Stomach smooth muscle (tissue), 2 donors: Measurements from ENCODE around the gene HMG20B.
A peak's percentile ranks its signal among the peaks of the same experiment; 100 is the strongest.

Experiments
- H3K27ac ChIP-seq: one replicate; pipeline ENCODE4 v1.7.0; 2013; ENCODE audit warnings: mild to moderate bottlenecking, low read length, inconsistent platforms
- H3K27me3 ChIP-seq, 2 donors: one replicate each; pipeline ENCODE4 v1.7.0; 2013; ENCODE audit warnings: low read length in 2 of 2; ENCODE audit not compliant: insufficient read depth in 2 of 2, control insufficient read depth in 1 of 2
- H3K36me3 ChIP-seq, 2 donors: one replicate each; pipeline ENCODE4 v1.7.0; 2013; ENCODE audit warnings: low read length in 2 of 2; ENCODE audit not compliant: control insufficient read depth in 2 of 2, insufficient read depth in 2 of 2
- H3K4me1 ChIP-seq: one replicate; pipeline ENCODE4 v1.7.0; 2013; ENCODE audit warnings: low read length; ENCODE audit not compliant: control insufficient read depth, insufficient read depth
- H3K4me3 ChIP-seq, 2 donors: one replicate each; pipeline ENCODE4 v1.7.0; 2013; ENCODE audit warnings: low read length in 2 of 2
- H3K9ac ChIP-seq, 2 donors: one replicate each; pipeline ENCODE4 v1.7.0; 2013; ENCODE audit warnings: low read length in 2 of 2, mild to moderate bottlenecking in 1 of 2
- H3K9me3 ChIP-seq, 2 donors: one replicate each; pipeline ENCODE4 v1.7.0; 2013; ENCODE audit warnings: low read length in 2 of 2; ENCODE audit not compliant: control insufficient read depth in 2 of 2
- donor health status: healthy.
- donor health status: Pancreatic carcinoma.

The HMG20B gene

DNA sequence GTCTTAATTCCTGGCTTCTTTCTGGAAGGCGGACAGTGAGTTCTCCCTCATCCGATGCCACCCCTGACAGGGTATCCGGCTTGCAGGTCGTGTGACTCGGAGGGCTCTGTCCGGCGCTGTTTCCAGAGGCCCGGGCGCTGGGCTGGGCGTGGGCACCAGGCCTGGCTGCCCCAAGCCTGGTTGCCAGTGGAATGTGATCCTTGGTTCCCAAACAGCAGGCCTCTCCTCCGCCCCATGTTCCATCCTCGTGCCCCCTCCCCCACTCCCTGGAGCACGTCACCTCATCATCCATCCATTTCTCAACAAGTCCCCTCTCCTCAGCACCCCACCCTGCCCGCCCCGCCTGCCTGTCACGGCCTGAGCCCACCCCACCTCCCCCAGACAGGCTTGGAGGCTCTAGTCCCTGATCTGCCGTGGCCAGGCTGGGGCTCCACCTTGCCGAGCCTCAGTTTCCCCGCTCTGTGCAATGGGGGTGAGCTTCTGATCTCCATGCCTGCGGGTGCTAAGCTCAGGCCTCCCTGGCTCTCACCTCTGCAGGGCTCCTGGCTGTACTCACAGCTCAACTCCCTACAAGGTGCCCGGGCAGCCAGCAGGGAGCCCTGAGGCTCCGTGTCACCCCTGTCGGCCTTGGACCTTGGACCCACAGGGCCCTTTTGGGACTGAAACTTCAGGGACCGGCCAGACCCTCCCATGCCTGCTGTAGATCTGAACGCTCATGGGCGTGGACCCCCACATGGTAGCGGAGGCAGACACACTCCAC, 31.7 kb downstream of the HMG20B start:
- H3K9me3 ChIP-seq, result no peaks in the 10 kb centered on the region
- no peak overlapping the region for H3K27ac ChIP-seq
- no peak overlapping the region for H3K4me3 ChIP-seq
- peaks cover 50% of the 10 kb centered on the region for H3K4me1 ChIP-seq
- no peak overlapping the region for H3K9ac ChIP-seq
- H3K36me3 ChIP-seq, result no peaks in the 10 kb centered on the region
- H3K27me3 ChIP-seq, result peaks cover 0 to 5% of the 10 kb centered on the region in 2 donors

DNA sequence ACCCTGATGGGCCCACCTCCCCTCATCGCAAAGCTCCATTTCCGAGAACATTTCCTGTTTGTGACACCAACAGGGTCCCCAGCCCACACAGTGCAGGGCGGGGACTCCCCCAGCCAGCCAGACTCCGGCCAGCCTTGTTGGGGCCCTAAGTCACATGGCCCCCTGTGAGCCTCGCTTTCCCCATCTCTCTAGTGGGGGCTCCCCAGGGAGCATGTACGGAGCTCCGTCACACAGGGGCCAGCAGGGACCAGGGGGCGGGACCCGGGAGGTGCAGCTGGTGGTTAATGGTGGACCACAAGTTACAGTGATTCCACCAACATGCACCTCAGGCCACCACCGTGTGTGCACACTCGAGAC, 32.2 kb downstream of the HMG20B start:
- Histone ChIP-seq H3K36me3 (no peaks in the 10 kb centered on the region), H3K9me3 (no peaks in the 10 kb centered on the region), H3K27ac (no peak overlapping the region), H3K4me3 (peak overlapping the region in 1 of 2 donors; percentile 75), H3K9ac (no peak overlapping the region), H3K27me3 (peaks cover 0 to 5% of the 10 kb centered on the region in 2 donors), H3K4me1 (peaks cover 54% of the 10 kb centered on the region)

DNA sequence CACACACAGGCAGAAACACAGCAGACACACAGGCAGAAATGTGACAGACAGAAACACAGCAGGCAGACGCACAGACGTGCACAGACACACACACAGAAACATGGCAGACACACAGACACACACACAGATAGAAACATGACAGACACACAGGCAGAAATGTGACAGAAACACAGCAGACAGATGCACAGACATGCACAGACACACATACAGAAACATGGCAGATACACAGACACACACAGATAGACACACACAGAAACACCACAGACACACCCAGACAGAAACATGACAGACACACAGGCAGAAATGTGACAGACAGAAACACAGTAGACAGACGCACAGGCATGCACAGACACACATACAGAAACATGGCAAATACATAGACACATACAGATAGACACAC, 32.6 kb downstream of the HMG20B start:
- Histone ChIP-seq H3K4me3 (peak overlapping the region in 1 of 2 donors; percentile 75), H3K36me3 (no peaks in the 10 kb centered on the region), H3K9me3 (no peaks in the 10 kb centered on the region), H3K4me1 (peaks cover 54% of the 10 kb centered on the region), H3K27ac (no peak overlapping the region), H3K27me3 (peaks cover 0 to 5% of the 10 kb centered on the region in 2 donors), H3K9ac (peak overlapping the region in 1 of 2 donors; percentile 55)

DNA sequence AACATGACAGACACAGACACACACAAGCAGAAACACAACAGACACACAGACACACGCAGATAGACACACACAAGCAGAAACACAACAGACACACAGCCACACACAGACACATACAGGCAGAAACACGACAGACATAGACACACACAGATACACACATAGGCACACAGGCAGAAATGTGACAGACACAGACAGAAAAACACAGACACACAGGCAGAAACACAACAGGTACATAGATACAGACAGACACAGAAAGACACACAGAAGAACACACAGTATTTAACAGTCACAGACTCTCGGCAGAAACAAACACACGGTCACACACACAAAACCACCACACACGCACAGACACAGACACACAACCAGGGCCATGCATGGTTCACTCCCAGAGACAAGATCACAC, 33.0 kb downstream of the HMG20B start:
- Histone ChIP-seq H3K4me3 (peak overlapping the region; percentile 26 to 75), H3K9ac (peak overlapping the region in 1 of 2 donors; percentile 55), H3K9me3 (no peaks in the 10 kb centered on the region), H3K27ac (no peak overlapping the region), H3K36me3 (no peaks in the 10 kb centered on the region), H3K27me3 (peaks cover 0 to 5% of the 10 kb centered on the region in 2 donors), H3K4me1 (peaks cover 54% of the 10 kb centered on the region)

DNA sequence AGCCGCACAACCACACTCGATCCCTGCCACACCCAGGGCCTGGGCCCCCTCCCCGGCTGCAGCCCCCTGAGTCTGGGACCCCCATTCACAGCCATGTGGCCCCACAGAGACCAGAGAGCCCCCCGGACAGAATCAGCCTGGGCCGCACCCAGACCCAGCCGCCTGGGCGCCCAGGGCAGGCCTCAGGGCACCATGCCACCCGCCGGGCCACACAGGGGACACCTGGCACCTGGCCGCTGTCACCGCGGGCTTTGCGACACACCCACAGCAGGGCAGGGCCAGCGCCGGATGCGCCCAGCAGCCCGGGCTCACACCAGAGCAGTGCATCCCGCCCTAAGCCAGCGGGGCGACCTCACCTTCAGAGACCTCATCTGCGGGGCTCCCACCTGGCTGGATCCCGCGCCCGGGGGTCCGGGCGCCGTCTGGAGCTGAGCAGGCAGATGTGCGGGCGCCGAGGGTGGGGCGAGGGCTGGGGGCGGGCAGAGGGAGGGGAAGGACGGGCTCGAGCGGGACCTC, 33.5 kb downstream of the HMG20B start:
- no peaks in the 10 kb centered on the region for H3K9me3 ChIP-seq
- peak overlapping the region in 1 of 2 donors; percentile 55 for H3K9ac ChIP-seq
- peaks cover 54% of the 10 kb centered on the region for H3K4me1 ChIP-seq
- peaks cover 0 to 5% of the 10 kb centered on the region in 2 donors for H3K27me3 ChIP-seq
- peak overlapping the region; percentile 57 to 75 for H3K4me3 ChIP-seq
- no peaks in the 10 kb centered on the region for H3K36me3 ChIP-seq
- H3K27ac ChIP-seq, result no peak overlapping the region

DNA sequence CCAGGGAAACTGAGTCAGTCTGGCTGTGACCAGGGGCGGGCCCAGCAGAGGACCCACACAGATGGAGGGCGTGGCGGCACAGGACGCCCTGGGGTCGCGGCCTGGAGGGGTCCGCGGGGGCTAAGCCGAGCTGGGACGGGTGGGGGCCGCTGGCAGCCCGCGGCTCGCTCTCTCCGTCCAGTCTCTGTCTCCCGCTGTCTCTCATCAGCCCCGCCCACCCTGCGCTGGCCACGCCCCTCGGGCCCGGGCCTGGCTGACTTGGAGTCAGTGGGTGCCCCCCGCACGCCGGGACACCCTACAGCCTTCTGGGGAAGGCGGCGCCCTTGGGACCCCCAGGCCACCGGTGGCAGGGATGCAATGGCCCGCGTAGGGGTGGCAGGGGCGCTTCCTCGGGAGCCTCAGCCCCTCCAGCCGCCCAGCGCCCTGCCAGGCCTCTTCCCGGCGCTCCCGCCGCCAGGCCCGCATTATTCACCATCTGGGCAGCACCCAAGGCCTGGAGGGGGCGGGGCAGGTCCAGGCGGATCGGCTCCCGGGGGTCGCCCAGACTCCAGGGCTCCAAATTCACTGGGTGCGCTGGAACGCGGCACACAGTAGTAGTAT, 34.0 kb downstream of the HMG20B start, which contains the start of gene TBXA2R:
Gene TBXA2R, minus strand, starts transcription at position 186 of the 600 bp plus-strand sequence. CDS start 6,241 bp downstream, outside the sequence.
- H3K9ac ChIP-seq, result peak within 1 kb of the TSS; percentile 44 to 62
- peak within 1 kb of the TSS; percentile 57 to 75 for H3K4me3 ChIP-seq
- no peaks in the 10 kb centered on the region for H3K9me3 ChIP-seq
- peaks cover under 1 to 5% of the 10 kb centered on the region in 2 donors for H3K36me3 ChIP-seq
- peaks cover 0 to 5% of the 10 kb centered on the region in 2 donors for H3K27me3 ChIP-seq
- H3K4me1 ChIP-seq, result peaks cover 54% of the 10 kb centered on the region
- H3K27ac ChIP-seq, result no peak within 1 kb of the TSS

DNA sequence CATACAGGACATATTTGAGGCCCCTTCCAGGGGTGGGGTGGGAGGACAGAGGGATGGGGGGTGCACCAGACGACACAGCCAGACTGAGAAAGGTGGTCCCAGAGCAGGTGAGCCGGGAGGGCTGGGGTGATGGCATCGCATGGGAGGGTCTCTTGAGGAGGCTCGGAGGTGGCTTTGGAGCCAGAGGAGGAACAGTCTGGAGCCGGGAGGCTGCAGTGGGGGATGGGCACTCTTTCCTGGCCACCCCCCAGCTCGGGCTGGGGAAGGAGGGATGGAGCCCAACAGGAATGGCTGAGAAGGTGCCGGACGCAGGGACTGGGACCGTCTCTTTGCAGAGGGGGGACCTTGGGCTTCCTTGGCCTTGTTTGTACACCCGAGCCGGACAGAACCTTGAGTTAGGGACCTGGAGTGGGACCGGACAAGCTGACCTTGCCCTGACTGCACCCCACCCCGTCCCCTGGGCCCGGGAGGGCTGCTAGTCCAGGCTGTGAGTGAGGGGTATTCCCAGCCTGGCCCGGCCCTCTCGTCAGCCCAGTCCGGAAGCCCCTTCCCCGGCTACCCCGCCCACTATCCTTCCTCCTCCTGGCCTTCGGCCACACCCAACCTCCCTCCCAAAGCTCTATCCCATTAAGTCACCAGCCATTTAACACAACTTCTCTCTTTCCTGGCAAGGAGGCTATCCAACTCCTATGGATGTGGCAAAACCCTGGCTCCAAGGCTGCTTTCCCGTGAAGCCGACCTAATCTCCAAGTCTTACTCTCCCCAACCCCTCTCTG, 34.7 kb downstream of the HMG20B start:
- peaks cover 4 to 9% of the 10 kb centered on the region in 2 donors for H3K36me3 ChIP-seq
- peaks cover 54% of the 10 kb centered on the region for H3K4me1 ChIP-seq
- no peaks in the 10 kb centered on the region for H3K9me3 ChIP-seq
- H3K4me3 ChIP-seq, result peak overlapping the region; percentile 57 to 75
- H3K9ac ChIP-seq, result peak overlapping the region; percentile 44 to 62
- no peak overlapping the region for H3K27ac ChIP-seq
- peaks cover 0 to 5% of the 10 kb centered on the region in 2 donors for H3K27me3 ChIP-seq

DNA sequence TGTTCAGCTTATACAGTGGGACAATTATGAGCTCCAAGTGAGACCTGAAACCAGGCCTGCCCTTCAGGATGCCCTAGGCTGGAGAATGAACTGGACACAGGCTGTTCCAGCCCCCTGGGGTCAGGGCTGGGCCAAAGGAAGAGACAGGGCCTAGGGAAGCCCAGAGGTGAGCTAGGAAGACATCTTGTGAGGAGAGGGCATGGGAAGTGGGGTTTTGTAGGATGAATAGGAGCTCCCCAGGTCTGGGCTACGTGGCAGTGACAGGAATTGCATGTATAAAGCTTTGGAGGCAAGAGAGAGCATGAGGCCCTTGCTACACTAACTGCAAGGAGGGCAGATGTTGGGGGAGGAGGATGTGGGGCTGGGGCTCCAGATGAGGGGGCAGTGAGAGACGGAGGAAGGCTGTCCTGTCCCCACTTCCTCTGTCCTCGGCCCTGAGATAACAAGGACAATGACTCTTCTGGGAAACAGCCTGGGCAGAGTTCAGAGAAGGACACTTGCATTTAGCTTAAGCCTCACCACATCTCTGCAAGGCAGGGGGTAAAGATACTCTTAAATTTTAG, 35.4 kb downstream of the HMG20B start:
- H3K9ac ChIP-seq, result no peak overlapping the region
- peaks cover 56% of the 10 kb centered on the region for H3K4me1 ChIP-seq
- no peaks in the 10 kb centered on the region for H3K9me3 ChIP-seq
- H3K4me3 ChIP-seq, result no peak overlapping the region
- no peak overlapping the region for H3K27ac ChIP-seq
- H3K27me3 ChIP-seq, result peaks cover 0 to 5% of the 10 kb centered on the region in 2 donors
- H3K36me3 ChIP-seq, result peaks cover 4 to 9% of the 10 kb centered on the region in 2 donors

DNA sequence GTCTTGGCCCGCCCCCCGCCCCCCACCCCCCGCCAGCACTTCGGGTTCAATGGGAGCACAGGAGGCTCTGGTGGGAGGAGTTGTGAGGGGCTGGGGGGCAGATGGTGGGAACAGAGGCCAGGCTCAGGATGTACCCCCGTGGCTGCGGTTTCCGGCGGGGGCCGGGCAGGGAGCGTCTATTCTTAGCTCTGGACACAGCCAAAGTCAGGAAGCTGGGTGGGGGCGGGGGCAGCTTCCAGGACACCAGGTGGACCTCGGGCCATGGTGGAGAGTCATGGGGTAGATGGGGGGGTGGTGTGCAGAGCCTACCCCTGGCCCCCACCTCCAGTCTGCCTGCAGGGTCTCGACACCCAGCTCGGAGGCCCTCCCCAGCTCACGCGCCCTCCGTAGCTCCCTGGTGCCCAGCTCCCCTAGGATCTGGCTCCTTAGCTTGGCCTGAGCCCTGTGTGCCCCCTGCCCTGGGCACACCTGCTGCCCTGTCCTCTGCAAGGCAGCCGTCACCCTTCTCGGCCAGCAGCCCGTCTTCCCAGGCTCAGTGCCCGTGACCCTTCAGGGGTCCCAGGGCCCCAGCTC, 36.1 kb downstream of the HMG20B start:
- H3K4me3 ChIP-seq, result no peak overlapping the region
- peaks cover 4 to 9% of the 10 kb centered on the region in 2 donors for H3K36me3 ChIP-seq
- no peak overlapping the region for H3K27ac ChIP-seq
- no peak overlapping the region for H3K9ac ChIP-seq
- no peaks in the 10 kb centered on the region for H3K9me3 ChIP-seq
- H3K4me1 ChIP-seq, result peaks cover 57% of the 10 kb centered on the region
- H3K27me3 ChIP-seq, result peaks cover 0 to 5% of the 10 kb centered on the region in 2 donors
